GM19025 (cell line): Measurements from ENCODE around the gene INTS1.

Experiments used
- ATAC-seq: cut with Tn5 transposase; IDR thresholded peaks from one replicate; pipeline ENCODE4 v1.9.1; 2021; ENCODE audit warnings: mild to moderate bottlenecking, low read depth, moderate library complexity; ENCODE audit not compliant: unreplicated experiment

Gene INTS1

GRCh38 chr7:1492221-1492620 lies 12.0 kb downstream of the INTS1 start:
- ATAC-seq, result no peak

DNA sequence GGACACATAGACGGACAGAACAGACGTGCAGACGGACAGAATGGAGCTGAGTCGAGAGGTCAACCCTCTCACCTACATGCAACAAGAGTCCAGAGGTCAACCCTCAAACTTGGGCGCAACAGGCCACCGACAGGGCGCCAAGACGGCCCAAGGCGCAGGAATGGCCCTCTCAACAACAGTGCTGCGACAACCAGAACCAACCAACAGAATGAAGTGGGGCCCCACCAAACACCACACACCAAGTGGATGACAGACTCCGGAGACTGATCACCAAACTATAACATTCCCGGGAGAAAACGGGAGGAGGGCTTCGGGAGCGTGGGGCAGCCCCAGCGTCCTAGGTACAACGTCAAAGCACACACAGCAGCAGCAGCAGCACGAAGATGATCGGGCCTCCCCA lies 13.4 kb downstream of the INTS1 start:
- ATAC-seq, result no peak

DNA sequence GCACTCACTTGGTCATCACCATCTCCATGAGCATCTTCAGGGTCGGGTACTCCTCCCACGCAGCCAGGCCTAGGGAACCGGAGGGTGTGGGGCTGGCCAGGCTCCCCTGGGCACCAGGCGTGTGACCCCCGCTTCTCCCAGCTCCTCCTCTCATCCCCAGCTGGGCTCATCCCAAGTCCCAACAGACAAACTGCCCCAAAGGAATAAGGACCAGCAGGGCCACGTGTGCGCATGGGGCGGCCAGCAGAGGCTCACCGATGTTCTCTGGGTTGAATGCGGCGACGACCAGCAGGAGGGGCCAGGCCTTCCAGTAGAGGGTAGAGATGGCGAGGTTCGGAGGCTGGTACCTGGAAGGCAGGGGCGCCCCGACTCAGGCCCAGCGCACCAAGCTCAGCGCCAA lies 14.9 kb downstream of the INTS1 start:
- ATAC-seq, result no peak

DNA sequence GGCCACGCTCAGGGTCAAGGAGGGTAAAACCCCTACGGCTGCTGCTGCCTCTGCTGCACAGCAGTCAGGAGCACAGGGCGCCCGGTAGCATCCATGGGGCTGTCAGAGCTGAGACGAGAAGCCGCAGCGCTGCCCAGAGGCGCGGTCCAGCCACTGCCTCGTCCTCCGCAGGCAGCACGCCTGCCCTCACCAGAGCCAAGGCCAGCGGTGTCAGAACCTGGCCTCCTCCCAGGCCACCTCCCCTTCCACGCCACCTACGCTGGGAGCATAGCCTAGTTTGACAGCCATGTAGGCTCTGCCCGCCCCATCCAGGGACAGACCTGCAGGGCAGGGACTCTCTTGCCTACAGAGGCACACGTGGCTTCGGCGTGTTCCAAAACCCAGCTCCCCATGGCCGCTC lies 16.2 kb downstream of the INTS1 start:
- ATAC-seq, result no peak

DNA sequence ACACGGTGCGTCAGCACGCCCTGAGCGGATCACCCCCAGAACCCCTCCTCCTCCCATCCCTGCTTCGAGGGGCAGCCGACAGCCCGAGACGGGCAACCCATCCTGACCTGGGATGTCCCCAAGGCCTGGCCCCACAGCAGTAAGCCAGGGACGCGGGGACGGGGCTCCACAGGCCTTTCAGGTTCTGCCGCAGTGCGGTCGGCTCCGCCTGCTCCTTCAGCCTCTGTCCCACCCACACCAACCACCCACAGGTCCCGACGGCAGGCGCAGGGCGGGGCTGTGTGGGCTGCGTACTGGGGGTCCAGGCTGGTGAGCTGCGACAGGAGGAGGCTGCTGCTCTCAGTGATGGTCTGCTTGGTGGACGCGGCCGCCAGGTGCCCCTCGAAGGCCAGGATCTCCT lies 16.7 kb downstream of the INTS1 start:
- ATAC-seq, result no peak

- ATAC-seq, result no peak
Measured at GRCh38 chr7:1486571-1486970, 17.6 kb downstream of the INTS1 start.

GRCh38 chr7:1485156-1485555 lies 19.0 kb downstream of the INTS1 start:
- no peak for ATAC-seq

DNA sequence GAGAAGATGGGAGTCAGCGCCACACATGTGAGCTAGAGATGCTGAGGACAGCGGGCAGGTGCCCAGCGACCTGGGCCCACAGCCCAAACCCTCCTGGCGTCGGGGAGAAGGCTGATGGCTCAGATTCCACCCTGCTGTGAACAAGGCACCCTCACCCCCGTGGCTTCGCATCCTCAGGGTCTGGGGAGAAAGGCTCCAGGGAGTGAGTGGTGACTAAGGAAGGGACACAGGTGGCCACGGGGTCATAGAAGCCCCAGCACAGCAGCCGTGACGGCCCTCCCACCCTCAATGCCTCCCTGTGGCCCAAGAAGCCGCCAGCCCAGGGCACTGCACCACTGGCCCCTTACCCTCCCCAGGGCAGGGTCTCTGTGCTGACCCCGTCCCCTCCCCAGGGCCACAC lies 19.6 kb downstream of the INTS1 start:
- ATAC-seq, result no peak

DNA sequence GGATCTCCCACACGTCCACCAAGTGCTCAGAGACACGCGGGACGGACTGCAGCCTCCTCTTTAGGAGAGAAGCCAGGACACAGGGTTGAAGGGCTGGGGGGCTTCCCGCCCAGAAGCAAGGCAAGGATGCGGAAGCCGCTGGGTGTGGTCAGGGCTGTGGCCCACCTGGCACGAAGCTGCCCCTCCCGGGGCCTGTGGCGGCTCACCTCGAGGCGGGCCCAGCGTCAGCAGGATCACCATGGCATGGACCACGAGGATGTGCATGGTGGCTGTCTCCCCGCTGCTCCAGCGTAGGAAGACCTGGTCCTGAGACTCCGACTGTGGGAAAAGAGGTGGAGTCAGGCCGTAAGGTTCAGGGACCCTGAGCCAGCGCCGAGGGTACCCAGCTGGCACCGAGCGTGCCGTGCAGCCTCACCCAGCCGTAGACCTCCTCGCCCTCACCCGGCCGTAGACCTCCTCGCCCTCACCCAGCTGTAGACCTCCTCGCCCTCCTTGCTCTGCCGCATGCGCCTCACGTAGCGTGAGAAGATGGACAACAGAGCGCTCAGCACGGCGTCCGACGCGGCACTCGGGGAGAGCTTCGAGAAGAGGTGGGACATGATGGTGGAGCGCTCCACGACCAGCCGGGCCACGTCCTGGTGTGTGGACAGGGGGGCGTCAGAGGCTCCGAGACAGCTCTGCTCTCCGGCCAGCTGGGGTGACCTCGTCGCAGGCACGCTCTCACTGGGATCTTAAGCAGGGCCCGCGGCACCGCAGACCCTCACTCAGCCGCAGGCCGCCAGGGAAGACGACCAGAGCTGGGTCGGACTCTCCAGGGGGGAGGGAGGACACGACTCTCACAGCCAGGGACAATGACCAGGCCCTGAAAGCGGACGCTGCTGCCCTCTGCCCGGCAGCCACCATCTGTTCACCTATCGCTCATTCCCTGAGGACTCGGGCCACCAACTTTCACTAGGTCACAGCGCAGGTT lies 20.4 kb downstream of the INTS1 start:
- ATAC-seq, result no peak

GRCh38 chr7:1483079-1483478 lies 21.1 kb downstream of the INTS1 start:
- no peak for ATAC-seq

DNA sequence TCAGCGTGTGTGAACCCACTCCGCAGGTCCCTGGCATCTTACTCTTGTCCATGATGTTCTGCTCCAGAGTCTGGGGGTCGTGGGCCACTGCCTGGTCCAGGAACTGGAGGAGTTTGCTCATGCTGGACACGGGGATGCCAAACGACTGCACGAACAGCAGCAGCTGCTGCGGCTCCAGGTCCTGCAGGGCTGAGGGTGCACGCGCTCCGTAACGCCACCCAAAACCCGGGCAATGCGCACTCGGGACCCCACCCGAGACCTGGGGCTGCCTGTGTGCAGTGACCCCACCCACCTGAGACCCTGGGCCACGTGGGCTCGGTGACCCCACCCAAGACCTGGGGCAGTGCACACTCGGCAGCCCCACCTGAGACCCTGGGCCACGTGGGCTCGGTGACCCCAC lies 22.9 kb downstream of the INTS1 start:
- ATAC-seq, result no peak

- ATAC-seq, result no peak
Measured at GRCh38 chr7:1480670-1481069, 23.5 kb downstream of the INTS1 start.

GRCh38 chr7:1479287-1479686 lies 24.9 kb downstream of the INTS1 start:
- no peak for ATAC-seq

DNA sequence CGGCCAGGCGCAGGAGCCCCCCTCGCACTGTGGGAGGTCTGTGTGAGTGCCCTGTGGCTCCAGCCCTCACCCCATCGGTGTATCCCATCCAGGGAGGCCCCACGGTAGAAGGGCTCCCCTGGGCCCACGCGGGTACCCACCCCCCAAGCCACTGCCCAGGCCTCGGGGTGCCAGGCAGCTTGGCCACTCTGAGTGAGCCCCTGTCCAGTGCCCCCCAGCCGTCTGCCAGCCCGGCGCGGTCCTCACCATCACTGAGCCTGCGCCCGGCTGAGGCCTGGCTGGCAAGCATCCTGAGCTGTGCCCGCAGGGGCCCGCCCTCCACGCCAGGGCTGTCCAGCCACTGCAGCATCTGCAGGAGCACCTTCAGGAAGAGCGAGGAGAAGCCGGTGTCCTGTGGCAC lies 25.7 kb downstream of the INTS1 start:
- no peak for ATAC-seq

DNA sequence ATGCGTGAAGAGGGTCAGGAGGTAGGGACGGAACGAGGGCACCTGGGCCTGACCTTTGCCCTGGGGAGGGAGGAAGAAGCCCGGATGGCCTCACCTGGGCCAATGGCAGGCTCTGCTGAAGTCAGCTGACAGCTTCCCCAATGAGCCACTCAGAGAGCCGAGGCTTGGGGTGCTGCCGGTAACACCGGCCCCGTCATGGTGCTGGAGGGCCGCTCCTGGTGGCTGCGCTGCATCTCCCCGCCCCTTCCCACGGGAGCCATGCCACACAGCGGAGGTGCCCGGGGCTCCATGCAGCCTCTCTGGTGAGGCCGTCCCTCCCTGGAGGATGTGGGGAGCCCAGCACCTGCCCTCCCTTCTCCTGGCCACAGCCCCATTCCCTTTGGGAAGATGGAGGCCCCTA lies 27.3 kb downstream of the INTS1 start:
- ATAC-seq, result no peak

- ATAC-seq, result no peak
Measured at GRCh38 chr7:1475991-1476390, 28.2 kb downstream of the INTS1 start.

GRCh38 chr7:1475393-1475792 lies 28.8 kb downstream of the INTS1 start:
- ATAC-seq, result no peak

- ATAC-seq, result no peak
Measured at GRCh38 chr7:1474736-1475135, 29.5 kb downstream of the INTS1 start.

DNA sequence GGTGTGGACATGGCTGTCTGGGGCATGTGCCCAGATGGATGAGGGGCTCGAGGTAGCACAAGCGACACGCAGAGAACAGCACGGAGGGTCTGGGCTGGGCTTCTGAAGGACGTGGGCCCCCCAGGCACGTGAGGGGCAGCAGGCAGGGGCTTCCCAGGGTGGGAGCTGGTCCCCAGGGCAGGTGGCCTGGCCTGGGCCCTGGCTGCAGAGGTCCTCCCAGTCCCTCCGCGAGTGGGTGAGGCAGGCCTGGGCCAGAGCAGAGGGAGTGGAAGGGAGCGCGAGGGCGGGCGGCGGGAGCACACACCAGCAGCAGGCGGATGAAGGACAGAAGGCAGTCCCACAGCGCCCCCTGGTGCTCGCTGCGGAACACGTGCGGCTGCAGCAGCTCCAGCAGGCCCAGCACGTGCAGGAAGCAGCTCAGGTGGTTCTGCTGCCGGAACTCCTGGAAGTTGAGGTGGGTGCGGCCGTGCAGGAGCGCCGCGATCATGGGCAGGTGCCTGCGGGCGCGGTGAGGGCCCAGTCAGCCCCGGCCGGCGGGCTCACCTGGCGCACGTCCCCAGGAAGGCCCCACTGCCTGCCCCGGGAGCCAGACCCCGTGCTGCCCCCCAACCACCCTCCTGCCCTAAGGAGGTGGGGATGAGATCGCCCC lies 30.2 kb downstream of the INTS1 start:
- ATAC-seq, result no peak

GRCh38 chr7:1470901-1471300 lies 33.3 kb downstream of the INTS1 start:
- ATAC-seq, result no peak

DNA sequence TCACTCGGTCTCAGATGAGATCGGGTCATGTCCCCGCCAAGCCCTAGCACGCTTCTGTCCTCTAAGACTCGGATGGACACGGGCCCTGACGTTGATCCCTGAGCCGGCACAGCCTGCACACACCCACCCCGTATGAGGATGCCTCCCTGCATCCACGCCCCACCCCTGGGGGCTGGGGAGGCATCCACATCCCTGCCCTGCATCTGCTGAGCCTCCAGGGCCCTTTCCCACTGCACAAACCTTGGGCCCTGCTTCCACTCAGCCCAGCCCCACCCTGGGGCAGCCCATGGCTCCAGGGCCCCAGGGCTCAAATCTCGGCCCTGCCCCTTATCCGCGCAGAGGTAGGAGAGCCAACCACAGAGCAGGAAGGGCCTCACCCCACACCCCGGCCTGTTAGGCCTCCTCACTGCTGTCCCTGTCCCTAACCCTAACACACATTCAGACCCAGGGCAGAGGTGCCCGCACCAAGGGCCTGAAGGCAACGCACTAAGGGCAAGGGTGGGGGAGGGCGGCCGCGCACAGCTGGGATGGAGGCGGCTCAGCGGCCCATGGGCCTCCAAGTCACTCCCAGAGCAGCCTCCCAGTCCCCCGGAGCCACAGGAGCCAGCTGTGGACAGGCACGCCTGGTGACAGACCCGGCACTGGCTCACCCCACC lies 35.4 kb downstream of the INTS1 start:
- ATAC-seq, result no peak
